Lower leg skin (tissue), 4 donors: Measurements from ENCODE around the gene UCP2. TPM values are rescaled to one million over a fixed set of nuclear protein-coding genes. Genes with fewer than 3 reads are reported as not detected.

Experiments
- DNase-seq, 2 donors: peaks; one replicate each; pipeline ENCODE4 v3.0.0-alpha.2; 2019; ENCODE audit warnings: low spot score in 2 of 2
- H3K4me3 ChIP-seq: fragments of 200-600 bp; sonication (generic); 2 replicates; pipeline ENCODE4 v1.5.1; 2017; ENCODE audit warnings: mild to moderate bottlenecking, low read depth; ENCODE audit not compliant: poor library complexity, severe bottlenecking
- CTCF ChIP-seq, 3 donors: fragments of 450-650 bp; IDR thresholded peaks; one replicate each; pipeline ENCODE4 v1.5.1; 2016; ENCODE audit warnings: antibody characterized with exemption in 3 of 3, mild to moderate bottlenecking in 3 of 3, moderate library complexity in 2 of 3
- POLR2A ChIP-seq, 2 donors: fragments of 450-650 bp; IDR thresholded peaks; one replicate each; pipeline ENCODE4 v1.6.1; 2016 to 2017; ENCODE audit warnings: antibody characterized with exemption in 2 of 2, mild to moderate bottlenecking in 1 of 2, moderate library complexity in 1 of 2
- WGBS, 2 donors: methylation state at CpG; one replicate each; pipeline ENCODE4 v1.1.5; 2018; 5-methylcytosine and 5-hydroxymethylcytosine counted together
- intact Hi-C: fragments of 100-400 bp; cut with DNase I; formaldehyde crosslinking; loops from one replicate; pipeline ENCODE4 v1.15.0; 2023; ENCODE audit warnings: low total_unique reads
- total RNA-seq, 4 donors: library from RNA; depleted of rRNA; stranded (reverse); fragments of >200 nt; gene quantifications; one replicate each; pipeline ENCODE4 v1.1.0, GENCODE V29; 2016

The UCP2 gene
- total RNA-seq, 4 donors from 2014 or later = 2.2 to 14.0 (median 10.1) TPM

- TF ChIP-seq POLR2A (IDR thresholded peaks at IDR 0.05) = no peak
- no peak for TF ChIP-seq CTCF (IDR thresholded peaks at IDR 0.05)
- DNase-seq = no peak
- no peak overlapping the region for H3K4me3 ChIP-seq
- intact Hi-C loops = no loop called here
- WGBS, 2 donors = 80 to 82% methylated on average over 13 of the region's 13 CpGs
These were observed 12.4 kb downstream of the UCP2 start for GRCh38 chr11:73969991-73970800.

GRCh38 chr11:73969091-73969490, 13.6 kb downstream of the UCP2 start:
- TF ChIP-seq CTCF (IDR thresholded peaks at IDR 0.05) (no peak), POLR2A (IDR thresholded peaks at IDR 0.05) (no peak)
- no peak for DNase-seq
- WGBS, 2 donors = 92 to 93% methylated on average over 2 of the region's 2 CpGs
- H3K4me3 ChIP-seq = no peak overlapping the region
- intact Hi-C loops = no loop called here

DNA sequence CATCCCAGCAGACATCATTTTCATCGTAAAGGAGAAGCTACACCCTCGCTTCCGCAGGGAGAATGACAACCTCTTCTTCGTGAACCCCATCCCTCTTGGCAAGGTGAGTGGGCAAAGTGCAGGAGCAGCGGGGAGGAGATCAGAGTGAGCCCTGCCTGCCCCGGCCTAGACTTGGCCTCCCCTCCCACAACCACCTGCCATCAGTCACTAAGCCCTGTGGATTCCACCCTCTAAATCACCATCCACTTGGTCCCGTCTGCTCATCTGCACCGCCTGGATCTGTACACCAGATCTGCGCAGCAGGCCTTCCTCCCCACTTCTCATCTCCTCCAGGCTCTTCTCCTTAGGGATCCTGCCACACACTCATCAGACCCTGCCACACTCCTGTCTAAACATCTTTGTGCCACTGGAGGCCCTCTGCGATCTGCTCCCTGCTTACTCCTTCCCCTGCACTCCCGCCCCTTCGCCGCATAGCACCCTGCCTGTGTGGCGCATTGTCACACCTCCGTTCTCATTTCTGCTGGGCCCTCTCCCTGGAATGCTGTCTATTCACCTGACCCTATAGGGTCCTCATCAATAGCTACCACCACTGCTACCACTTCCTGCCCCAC, 14.2 kb downstream of the UCP2 start:
- no peak for TF ChIP-seq POLR2A (IDR thresholded peaks at IDR 0.05)
- no peak for TF ChIP-seq CTCF (IDR thresholded peaks at IDR 0.05)
- DNase-seq = no peak
- 89 to 90% methylated on average over 14 to 15 of the region's 15 CpGs for WGBS, 2 donors
- no peak overlapping the region for H3K4me3 ChIP-seq
- intact Hi-C loops = no loop called here

GRCh38 chr11:73965764-73966121, 16.9 kb downstream of the UCP2 start:
- intact Hi-C loops = no loop called here
- DNase-seq = no peak
- 58 to 61% methylated on average over 2 of the region's 2 CpGs for WGBS, 2 donors
- TF ChIP-seq CTCF (IDR thresholded peaks at IDR 0.05) (no peak), POLR2A (IDR thresholded peaks at IDR 0.05) (no peak)
- H3K4me3 ChIP-seq = no peak overlapping the region

GRCh38 chr11:73965076-73965763, 17.4 kb downstream of the UCP2 start:
- H3K4me3 ChIP-seq = no peak overlapping the region
- no peak for TF ChIP-seq CTCF (IDR thresholded peaks at IDR 0.05)
- no peak for TF ChIP-seq POLR2A (IDR thresholded peaks at IDR 0.05)
- intact Hi-C loops = no loop called here
- 42 to 53% methylated on average over 10 of the region's 10 CpGs for WGBS, 2 donors
- DNase-seq = no peak
